ENCODE data around the gene IL17RE. TPM values are rescaled to one million over a fixed set of nuclear protein-coding genes. Genes with fewer than 3 reads are reported as not detected.

Gene IL17RE
- total and polyA plus RNA-seq, 9 of the 15 experiments (the other 6 are each of a cell fraction or from before 2014, with no cell fraction given) = 0.32 to 1.9 (median 0.51) TPM; not detected in 4

DNA sequence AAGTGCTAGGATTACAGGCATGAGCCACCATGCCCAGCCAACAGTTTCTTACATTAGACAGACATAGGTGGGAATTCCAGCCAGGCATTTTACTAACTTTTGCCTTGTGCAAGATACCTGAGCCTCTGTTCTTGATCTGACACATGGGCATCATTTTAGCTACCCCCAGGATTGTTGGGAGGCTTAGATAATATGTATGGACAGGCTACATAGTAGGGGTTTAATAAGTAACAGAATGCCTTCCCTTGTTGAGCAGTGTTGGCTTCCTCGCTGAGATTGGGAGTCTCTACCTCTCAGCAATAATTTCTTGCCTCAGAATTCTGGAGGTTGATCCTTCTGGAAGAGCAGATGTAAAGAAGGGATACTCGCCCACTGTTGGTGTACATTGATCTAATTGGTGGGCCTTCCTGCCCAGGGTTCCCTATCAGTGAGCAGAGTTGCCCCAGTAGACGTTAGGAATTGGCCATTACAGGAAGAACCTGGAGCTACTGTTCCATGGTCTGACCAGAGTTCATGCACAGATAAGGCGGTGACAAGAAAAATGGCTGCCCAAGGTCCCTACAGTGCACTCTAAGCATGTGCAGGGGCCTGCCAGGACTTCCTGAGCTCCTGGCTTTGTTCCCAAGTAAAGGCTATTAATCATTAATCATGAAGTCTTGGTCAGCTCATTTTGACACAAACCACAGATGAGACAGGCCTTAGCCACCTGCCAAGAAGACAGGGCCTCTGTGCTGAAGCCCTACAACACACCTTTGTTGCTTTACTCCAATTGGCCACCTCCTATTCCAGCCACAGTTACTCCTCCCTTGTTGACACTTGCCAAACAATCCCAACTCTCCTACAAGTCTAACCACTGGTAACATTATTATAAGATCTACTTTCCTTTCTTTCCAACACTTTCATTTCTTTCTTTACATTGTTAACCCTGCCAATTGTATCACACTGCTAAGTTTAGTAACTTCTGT lies 5.0 kb upstream of the IL17RE start (continued):
- TF ChIP-seq, protein P1, sequence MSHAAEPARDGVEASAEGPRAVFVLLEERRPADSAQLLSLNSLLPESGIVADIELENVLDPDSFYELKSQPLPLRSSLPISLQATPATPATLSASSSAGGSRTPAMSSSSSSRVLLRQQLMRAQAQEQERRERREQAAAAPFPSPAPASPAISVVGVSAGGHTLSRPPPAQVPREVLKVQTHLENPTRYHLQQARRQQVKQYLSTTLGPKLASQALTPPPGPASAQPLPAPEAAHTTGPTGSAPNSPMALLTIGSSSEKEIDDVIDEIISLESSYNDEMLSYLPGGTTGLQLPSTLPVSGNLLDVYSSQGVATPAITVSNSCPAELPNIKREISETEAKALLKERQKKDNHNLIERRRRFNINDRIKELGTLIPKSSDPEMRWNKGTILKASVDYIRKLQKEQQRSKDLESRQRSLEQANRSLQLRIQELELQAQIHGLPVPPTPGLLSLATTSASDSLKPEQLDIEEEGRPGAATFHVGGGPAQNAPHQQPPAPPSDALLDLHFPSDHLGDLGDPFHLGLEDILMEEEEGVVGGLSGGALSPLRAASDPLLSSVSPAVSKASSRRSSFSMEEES (CRISPR knock-in tag; IDR thresholded peaks at IDR 0.05) = no peak
- TF ChIP-seq ZNF583 (CRISPR knock-in tag; IDR thresholded peaks at IDR 0.05) = peak; percentile 82; the same call in 1 of the 2 replicates
- TF ChIP-seq, protein P2, sequence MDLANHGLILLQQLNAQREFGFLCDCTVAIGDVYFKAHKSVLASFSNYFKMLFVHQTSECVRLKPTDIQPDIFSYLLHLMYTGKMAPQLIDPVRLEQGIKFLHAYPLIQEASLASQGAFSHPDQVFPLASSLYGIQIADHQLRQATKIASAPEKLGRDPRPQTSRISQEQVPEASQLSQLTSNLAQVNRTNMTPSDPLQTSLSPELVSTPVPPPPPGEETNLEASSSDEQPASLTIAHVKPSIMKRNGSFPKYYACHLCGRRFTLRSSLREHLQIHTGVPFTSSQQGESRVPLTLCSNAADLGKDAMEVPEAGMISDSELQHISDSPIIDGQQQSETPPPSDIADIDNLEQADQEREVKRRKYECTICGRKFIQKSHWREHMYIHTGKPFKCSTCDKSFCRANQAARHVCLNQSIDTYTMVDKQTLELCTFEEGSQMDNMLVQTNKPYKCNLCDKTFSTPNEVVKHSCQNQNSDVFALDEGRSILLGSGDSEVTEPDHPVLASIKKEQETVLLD (IDR thresholded peaks at IDR 0.05) = no peak
- peak; percentile 81; the same call in 1 of the 2 replicates for TF ChIP-seq ZNF589 (CRISPR knock-in tag; IDR thresholded peaks at IDR 0.05; ENCODE audit: low read depth)
- TF ChIP-seq ESRRA (IDR thresholded peaks at IDR 0.05; ENCODE audit: borderline replicate concordance, low read depth) = peak; percentile 50; the same call in 1 of the 2 replicates
- TF ChIP-seq, protein P3, sequence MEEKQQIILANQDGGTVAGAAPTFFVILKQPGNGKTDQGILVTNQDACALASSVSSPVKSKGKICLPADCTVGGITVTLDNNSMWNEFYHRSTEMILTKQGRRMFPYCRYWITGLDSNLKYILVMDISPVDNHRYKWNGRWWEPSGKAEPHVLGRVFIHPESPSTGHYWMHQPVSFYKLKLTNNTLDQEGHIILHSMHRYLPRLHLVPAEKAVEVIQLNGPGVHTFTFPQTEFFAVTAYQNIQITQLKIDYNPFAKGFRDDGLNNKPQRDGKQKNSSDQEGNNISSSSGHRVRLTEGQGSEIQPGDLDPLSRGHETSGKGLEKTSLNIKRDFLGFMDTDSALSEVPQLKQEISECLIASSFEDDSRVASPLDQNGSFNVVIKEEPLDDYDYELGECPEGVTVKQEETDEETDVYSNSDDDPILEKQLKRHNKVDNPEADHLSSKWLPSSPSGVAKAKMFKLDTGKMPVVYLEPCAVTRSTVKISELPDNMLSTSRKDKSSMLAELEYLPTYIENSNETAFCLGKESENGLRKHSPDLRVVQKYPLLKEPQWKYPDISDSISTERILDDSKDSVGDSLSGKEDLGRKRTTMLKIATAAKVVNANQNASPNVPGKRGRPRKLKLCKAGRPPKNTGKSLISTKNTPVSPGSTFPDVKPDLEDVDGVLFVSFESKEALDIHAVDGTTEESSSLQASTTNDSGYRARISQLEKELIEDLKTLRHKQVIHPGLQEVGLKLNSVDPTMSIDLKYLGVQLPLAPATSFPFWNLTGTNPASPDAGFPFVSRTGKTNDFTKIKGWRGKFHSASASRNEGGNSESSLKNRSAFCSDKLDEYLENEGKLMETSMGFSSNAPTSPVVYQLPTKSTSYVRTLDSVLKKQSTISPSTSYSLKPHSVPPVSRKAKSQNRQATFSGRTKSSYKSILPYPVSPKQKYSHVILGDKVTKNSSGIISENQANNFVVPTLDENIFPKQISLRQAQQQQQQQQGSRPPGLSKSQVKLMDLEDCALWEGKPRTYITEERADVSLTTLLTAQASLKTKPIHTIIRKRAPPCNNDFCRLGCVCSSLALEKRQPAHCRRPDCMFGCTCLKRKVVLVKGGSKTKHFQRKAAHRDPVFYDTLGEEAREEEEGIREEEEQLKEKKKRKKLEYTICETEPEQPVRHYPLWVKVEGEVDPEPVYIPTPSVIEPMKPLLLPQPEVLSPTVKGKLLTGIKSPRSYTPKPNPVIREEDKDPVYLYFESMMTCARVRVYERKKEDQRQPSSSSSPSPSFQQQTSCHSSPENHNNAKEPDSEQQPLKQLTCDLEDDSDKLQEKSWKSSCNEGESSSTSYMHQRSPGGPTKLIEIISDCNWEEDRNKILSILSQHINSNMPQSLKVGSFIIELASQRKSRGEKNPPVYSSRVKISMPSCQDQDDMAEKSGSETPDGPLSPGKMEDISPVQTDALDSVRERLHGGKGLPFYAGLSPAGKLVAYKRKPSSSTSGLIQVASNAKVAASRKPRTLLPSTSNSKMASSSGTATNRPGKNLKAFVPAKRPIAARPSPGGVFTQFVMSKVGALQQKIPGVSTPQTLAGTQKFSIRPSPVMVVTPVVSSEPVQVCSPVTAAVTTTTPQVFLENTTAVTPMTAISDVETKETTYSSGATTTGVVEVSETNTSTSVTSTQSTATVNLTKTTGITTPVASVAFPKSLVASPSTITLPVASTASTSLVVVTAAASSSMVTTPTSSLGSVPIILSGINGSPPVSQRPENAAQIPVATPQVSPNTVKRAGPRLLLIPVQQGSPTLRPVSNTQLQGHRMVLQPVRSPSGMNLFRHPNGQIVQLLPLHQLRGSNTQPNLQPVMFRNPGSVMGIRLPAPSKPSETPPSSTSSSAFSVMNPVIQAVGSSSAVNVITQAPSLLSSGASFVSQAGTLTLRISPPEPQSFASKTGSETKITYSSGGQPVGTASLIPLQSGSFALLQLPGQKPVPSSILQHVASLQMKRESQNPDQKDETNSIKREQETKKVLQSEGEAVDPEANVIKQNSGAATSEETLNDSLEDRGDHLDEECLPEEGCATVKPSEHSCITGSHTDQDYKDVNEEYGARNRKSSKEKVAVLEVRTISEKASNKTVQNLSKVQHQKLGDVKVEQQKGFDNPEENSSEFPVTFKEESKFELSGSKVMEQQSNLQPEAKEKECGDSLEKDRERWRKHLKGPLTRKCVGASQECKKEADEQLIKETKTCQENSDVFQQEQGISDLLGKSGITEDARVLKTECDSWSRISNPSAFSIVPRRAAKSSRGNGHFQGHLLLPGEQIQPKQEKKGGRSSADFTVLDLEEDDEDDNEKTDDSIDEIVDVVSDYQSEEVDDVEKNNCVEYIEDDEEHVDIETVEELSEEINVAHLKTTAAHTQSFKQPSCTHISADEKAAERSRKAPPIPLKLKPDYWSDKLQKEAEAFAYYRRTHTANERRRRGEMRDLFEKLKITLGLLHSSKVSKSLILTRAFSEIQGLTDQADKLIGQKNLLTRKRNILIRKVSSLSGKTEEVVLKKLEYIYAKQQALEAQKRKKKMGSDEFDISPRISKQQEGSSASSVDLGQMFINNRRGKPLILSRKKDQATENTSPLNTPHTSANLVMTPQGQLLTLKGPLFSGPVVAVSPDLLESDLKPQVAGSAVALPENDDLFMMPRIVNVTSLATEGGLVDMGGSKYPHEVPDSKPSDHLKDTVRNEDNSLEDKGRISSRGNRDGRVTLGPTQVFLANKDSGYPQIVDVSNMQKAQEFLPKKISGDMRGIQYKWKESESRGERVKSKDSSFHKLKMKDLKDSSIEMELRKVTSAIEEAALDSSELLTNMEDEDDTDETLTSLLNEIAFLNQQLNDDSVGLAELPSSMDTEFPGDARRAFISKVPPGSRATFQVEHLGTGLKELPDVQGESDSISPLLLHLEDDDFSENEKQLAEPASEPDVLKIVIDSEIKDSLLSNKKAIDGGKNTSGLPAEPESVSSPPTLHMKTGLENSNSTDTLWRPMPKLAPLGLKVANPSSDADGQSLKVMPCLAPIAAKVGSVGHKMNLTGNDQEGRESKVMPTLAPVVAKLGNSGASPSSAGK (IDR thresholded peaks at IDR 0.05) = peak; percentile 76
- TF ChIP-seq KLF10 (CRISPR knock-in tag; IDR thresholded peaks at IDR 0.05) = no peak
- peak; percentile 45; the same call in 1 of the 2 replicates for TF ChIP-seq ZNF134 (CRISPR knock-in tag; conservative IDR thresholded peaks at IDR 0.05)
- TF ChIP-seq ZNF79 (CRISPR knock-in tag; IDR thresholded peaks at IDR 0.05; ENCODE audit: low read depth) = peak; percentile 46; the same call in 1 of the 2 replicates
- peak; percentile 45 for TF ChIP-seq ARID1B (IDR thresholded peaks at IDR 0.05)
- peak in 1 of 2 experiments; percentile 52; a peak in 1 of 4 replicates for TF ChIP-seq RCOR1 (IDR thresholded peaks at IDR 0.05; ENCODE audit: borderline replicate concordance in 1 of 2, low read depth in 2 of 2, low read length in 2 of 2)

Data from K562 (cell line).